A673 (cell line): ENCODE data around the gene RBBP5. TPM values are rescaled to one million over a fixed set of nuclear protein-coding genes. Genes with fewer than 3 reads are reported as not detected.

Source experiments
- BruUV-seq: library from RNA; stranded (reverse); fragments of 400-500 nt; replicated peaks from 2 replicates; lab custom pipeline; 2021; lab: Mats Ljungman, UMichigan
- CTCF ChIA-PET: fragments of 300-600 bp; sonication (Branson Sonifier 250); formaldehyde crosslinking; loops from one replicate; lab custom pipeline; 2022; ENCODE audit warnings: antibody characterized with exemption; lab: Charles Lee
- POLR2A ChIA-PET: fragments of 300-600 bp; sonication (Branson Sonifier 250); formaldehyde crosslinking; loops from one replicate; lab custom pipeline; 2022; ENCODE audit warnings: antibody characterized with exemption; ENCODE audit not compliant: low non-redundant PET; lab: Charles Lee
- DNase-seq: peaks from one replicate; pipeline ENCODE4 v3.0.0-alpha.2; 2015; ENCODE audit warnings: low spot score
- H3K27ac ChIP-seq: fragments of 200-600 bp; sonication (generic); 2 replicates; pipeline ENCODE4 v1.5.1; 2016; ENCODE audit warnings: mixed run types, low read depth, mild to moderate bottlenecking, mixed read lengths, antibody characterized with exemption, low read length; ENCODE audit not compliant: poor library complexity, severe bottlenecking
- H3K27me3 ChIP-seq: fragments of 200-600 bp; sonication (generic); replicated peaks from 2 replicates; pipeline ENCODE4 v1.6.1; 2017; ENCODE audit warnings: mixed run types, low read depth, mild to moderate bottlenecking, mixed read lengths, antibody characterized with exemption, low read length; ENCODE audit not compliant: insufficient read depth, poor library complexity
- H3K36me3 ChIP-seq: fragments of 200-600 bp; sonication (generic); 2 replicates; pipeline ENCODE4 v1.6.1; 2016; ENCODE audit warnings: mixed run types, mild to moderate bottlenecking, mixed read lengths, antibody characterized with exemption, low read length; ENCODE audit not compliant: insufficient read depth, poor library complexity, severe bottlenecking
- H3K4me1 ChIP-seq: fragments of 200-600 bp; sonication (generic); 2 replicates; pipeline ENCODE4 v1.6.1; 2017; ENCODE audit warnings: mixed run types, mild to moderate bottlenecking, mixed read lengths, antibody characterized with exemption, low read length; ENCODE audit not compliant: insufficient read depth, poor library complexity, severe bottlenecking
- H3K4me3 ChIP-seq: fragments of 200-600 bp; sonication (generic); 2 replicates; pipeline ENCODE4 v1.5.1; 2016; ENCODE audit warnings: low read depth, mixed run types, mild to moderate bottlenecking, mixed read lengths, low read length; ENCODE audit not compliant: poor library complexity, severe bottlenecking
- H3K9me3 ChIP-seq: fragments of 200-600 bp; sonication (generic); 2 replicates; pipeline ENCODE4 v1.6.1; 2016; ENCODE audit warnings: mixed run types, low read depth, mild to moderate bottlenecking, mixed read lengths, antibody characterized with exemption, low read length; ENCODE audit not compliant: poor library complexity, severe bottlenecking
- EZH2 ChIP-seq: fragments of 200-600 bp; sonication (generic); IDR thresholded peaks from 2 replicates; pipeline ENCODE4 v1.6.1; 2017; ENCODE audit warnings: borderline replicate concordance, low read depth, mild to moderate bottlenecking, mixed read lengths, antibody characterized with exemption, low read length; ENCODE audit not compliant: poor library complexity, severe bottlenecking
- intact Hi-C: fragments of 100-400 bp; cut with micrococcal nuclease; formaldehyde crosslinking; loops from one replicate; pipeline ENCODE4 v1.10.0; 2022; ENCODE audit not compliant: unreplicated experiment
- total RNA-seq: library from RNA; stranded (reverse); gene quantifications from 2 replicates; pipeline ENCODE4 v1.2.3, GENCODE V29; 2021
- TF ChIP-seq, protein P1 (sequence below): fragments of 300-800, 200-600 bp; sonication (generic); conservative IDR thresholded peaks from 2 replicates; pipeline ENCODE4 v1.5.1; 2017; ENCODE audit warnings: low read depth, mild to moderate bottlenecking, antibody characterized with exemption, low read length, moderate library complexity, mixed read lengths

RBBP5 gene
- total RNA-seq, 1 experiment from 2014 or later, result 32.0 TPM

DNA sequence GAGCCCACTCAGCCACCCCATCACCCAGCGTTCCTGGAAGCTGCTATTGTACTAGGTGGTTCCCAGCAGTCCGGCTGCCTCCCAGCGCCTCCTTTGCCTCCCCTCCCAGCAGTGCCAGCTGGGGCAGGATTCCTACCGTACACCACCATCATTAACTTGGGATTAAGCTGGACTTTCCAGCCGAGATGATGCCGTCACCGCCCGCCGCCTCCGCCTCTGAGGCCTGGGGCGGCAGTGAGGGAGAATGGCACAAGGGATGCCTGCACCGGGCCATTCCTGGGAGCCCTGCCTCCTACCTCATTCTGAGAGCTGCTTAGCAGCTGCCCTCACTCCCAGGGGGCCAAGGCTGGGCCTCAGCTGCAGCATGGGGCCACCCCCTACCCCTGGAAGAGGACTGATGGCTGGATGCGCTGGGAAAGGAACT lies 65.6 kb downstream of the RBBP5 start:
- ChIA-PET POLR2A (no interaction called here), CTCF (interaction anchor here (1.3 kb wide), 1 partner anchor 200 kb away, joined by 3 read pairs; no protein-coding TSS in a partner anchor)
- H3K9me3 ChIP-seq, result no peaks in the 10 kb centered on the region
- no peaks in the 10 kb centered on the region for H3K27me3 ChIP-seq
- DNase-seq, result no peak
- no peak overlapping the region for H3K4me3 ChIP-seq
- no TSS peak for BruUV-seq
- no peak overlapping the region for H3K27ac ChIP-seq
- H3K36me3 ChIP-seq, result no peaks in the 10 kb centered on the region
- intact Hi-C loops, result no loop called here
- no peaks in the 10 kb centered on the region for H3K4me1 ChIP-seq
- TF ChIP-seq, protein P1, sequence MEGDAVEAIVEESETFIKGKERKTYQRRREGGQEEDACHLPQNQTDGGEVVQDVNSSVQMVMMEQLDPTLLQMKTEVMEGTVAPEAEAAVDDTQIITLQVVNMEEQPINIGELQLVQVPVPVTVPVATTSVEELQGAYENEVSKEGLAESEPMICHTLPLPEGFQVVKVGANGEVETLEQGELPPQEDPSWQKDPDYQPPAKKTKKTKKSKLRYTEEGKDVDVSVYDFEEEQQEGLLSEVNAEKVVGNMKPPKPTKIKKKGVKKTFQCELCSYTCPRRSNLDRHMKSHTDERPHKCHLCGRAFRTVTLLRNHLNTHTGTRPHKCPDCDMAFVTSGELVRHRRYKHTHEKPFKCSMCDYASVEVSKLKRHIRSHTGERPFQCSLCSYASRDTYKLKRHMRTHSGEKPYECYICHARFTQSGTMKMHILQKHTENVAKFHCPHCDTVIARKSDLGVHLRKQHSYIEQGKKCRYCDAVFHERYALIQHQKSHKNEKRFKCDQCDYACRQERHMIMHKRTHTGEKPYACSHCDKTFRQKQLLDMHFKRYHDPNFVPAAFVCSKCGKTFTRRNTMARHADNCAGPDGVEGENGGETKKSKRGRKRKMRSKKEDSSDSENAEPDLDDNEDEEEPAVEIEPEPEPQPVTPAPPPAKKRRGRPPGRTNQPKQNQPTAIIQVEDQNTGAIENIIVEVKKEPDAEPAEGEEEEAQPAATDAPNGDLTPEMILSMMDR, result no peak
- TF ChIP-seq EZH2, result no peak

GRCh38 chr1:205054013-205054412 lies 67.8 kb downstream of the RBBP5 start:
- ChIA-PET POLR2A (no interaction called here), CTCF (no interaction called here)
- Histone ChIP-seq H3K27ac (no peak overlapping the region), H3K9me3 (no peaks in the 10 kb centered on the region), H3K27me3 (no peaks in the 10 kb centered on the region), H3K4me1 (no peaks in the 10 kb centered on the region), H3K36me3 (no peaks in the 10 kb centered on the region), H3K4me3 (no peak overlapping the region)
- DNase-seq, result no peak
- BruUV-seq, result no TSS peak
- intact Hi-C loops, result no loop called here
- TF ChIP-seq, protein P1, result no peak
- TF ChIP-seq EZH2, result no peak

DNA sequence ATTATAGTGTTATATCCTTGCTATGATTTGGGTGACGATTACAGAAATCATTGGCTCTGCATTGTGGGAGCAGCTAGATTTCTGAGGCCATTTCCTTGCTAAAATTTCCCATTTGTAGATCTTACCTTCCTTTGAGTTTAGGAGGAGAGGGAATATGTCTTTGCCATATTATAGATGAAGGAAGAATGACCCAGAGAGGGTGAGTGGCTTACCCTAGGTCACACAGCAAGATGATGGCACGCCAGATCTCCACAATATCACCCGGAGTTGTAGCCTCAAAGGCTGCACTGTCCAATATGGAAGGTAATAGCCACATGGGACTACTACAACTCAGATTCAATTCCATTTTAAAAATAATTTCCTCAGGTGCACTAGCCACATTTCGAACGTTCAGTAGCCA lies 68.5 kb downstream of the RBBP5 start:
- no peak for TF ChIP-seq EZH2
- TF ChIP-seq, protein P1, result no peak
- H3K27ac ChIP-seq, result no peak overlapping the region
- no peak for DNase-seq
- intact Hi-C loops, result no loop called here
- BruUV-seq, result no TSS peak
- POLR2A ChIA-PET, result no interaction called here
- H3K27me3 ChIP-seq, result no peaks in the 10 kb centered on the region
- CTCF ChIA-PET, result no interaction called here
- H3K4me3 ChIP-seq, result no peak overlapping the region
- H3K4me1 ChIP-seq, result no peaks in the 10 kb centered on the region
- H3K36me3 ChIP-seq, result no peaks in the 10 kb centered on the region
- H3K9me3 ChIP-seq, result no peaks in the 10 kb centered on the region
